PC-9 (cell line): ENCODE results near the gene FAM168A. TPM values are rescaled to one million over a fixed set of nuclear protein-coding genes. Genes with fewer than 3 reads are reported as not detected.

Experiments
- BruUV-seq: library from RNA; stranded (reverse); fragments of 400-500 nt; replicated peaks from 2 replicates; lab custom pipeline; 2021; lab: Mats Ljungman, UMichigan
- CTCF ChIA-PET: fragments of 300-600 bp; sonication (Branson Sonifier 250); formaldehyde crosslinking; loops from one replicate; lab custom pipeline; 2022; ENCODE audit warnings: antibody characterized with exemption; lab: Charles Lee
- POLR2A ChIA-PET: fragments of 300-600 bp; sonication (Branson Sonifier 250); formaldehyde crosslinking; loops from one replicate; lab custom pipeline; 2022; ENCODE audit warnings: antibody characterized with exemption; ENCODE audit not compliant: unreplicated experiment; lab: Charles Lee
- DNase-seq, 2 experiments: peaks; one replicate each; pipeline versions ENCODE4 v3.0.0 to v3.0.0-alpha.2; 2015 to 2022; ENCODE audit warnings: mixed read lengths in 1 of 2
- H2AFZ ChIP-seq: fragments of 200-600 bp; sonication (generic); 2 replicates; pipeline ENCODE4 v1.8.1; 2017; ENCODE audit warnings: antibody characterized with exemption
- H3F3A ChIP-seq: fragments of 200-600 bp; sonication (generic); 2 replicates; pipeline ENCODE4 v1.8.1; 2017; ENCODE audit warnings: antibody characterized with exemption, mild to moderate bottlenecking, low read depth; ENCODE audit not compliant: insufficient read depth
- H3K27ac ChIP-seq: fragments of 200-600 bp; sonication (generic); 2 replicates; pipeline ENCODE4 v1.6.1; 2016; ENCODE audit warnings: mixed run types
- H3K27me3 ChIP-seq: fragments of 200-600 bp; sonication (generic); 2 replicates; pipeline ENCODE4 v1.6.1; 2016; ENCODE audit warnings: low read depth, mixed run types; ENCODE audit not compliant: insufficient read depth
- H3K36me3 ChIP-seq: fragments of 200-600 bp; sonication (generic); 2 replicates; pipeline ENCODE4 v1.6.1; 2016; ENCODE audit warnings: low read depth, mixed run types
- H3K4me1 ChIP-seq: fragments of 200-600 bp; sonication (generic); replicated peaks from 2 replicates; pipeline ENCODE4 v1.6.1; 2016; ENCODE audit warnings: mixed run types; ENCODE audit not compliant: insufficient read depth
- H3K4me2 ChIP-seq: fragments of 200-600 bp; sonication (generic); 2 replicates; pipeline ENCODE4 v1.6.1; 2017; ENCODE audit warnings: mixed run types
- H3K4me3 ChIP-seq: fragments of 200-600 bp; sonication (generic); 2 replicates; pipeline ENCODE4 v1.6.1; 2016; ENCODE audit warnings: mixed run types
- H3K79me2 ChIP-seq: fragments of 200-600 bp; sonication (generic); 2 replicates; pipeline ENCODE4 v1.6.1; 2017; ENCODE audit warnings: low read depth, mixed run types
- H3K9me2 ChIP-seq: fragments of 200-600 bp; sonication (generic); 2 replicates; pipeline ENCODE4 v1.8.1; 2017; ENCODE audit warnings: mild to moderate bottlenecking; ENCODE audit not compliant: insufficient read depth
- H3K9me3 ChIP-seq: fragments of 200-600 bp; sonication (generic); 2 replicates; pipeline ENCODE4 v1.8.1; 2016; ENCODE audit warnings: low read depth; ENCODE audit not compliant: insufficient read depth
- H4K20me1 ChIP-seq: fragments of 200-600 bp; sonication (generic); 2 replicates; pipeline ENCODE4 v1.8.1; 2017; ENCODE audit not compliant: insufficient read depth
- CTCF ChIP-seq: fragments of 200-600 bp; sonication (generic); conservative IDR thresholded peaks from 2 replicates; pipeline ENCODE4 v1.6.1; 2017; ENCODE audit warnings: mixed run types, antibody characterized with exemption, mild to moderate bottlenecking, moderate library complexity
- EZH2 ChIP-seq: fragments of 200-600 bp; sonication (generic); IDR thresholded peaks from 2 replicates; pipeline ENCODE4 v1.8.0; 2017; ENCODE audit warnings: antibody characterized with exemption, low read depth
- intact Hi-C: fragments of 100-400 bp; cut with micrococcal nuclease; formaldehyde crosslinking; loops from one replicate; pipeline ENCODE4 v1.10.0; 2022; ENCODE audit not compliant: unreplicated experiment
- total RNA-seq: library from RNA; stranded (reverse); gene quantifications from 2 replicates; pipeline ENCODE4 v1.2.3, GENCODE V29; 2021

The FAM168A gene
- total RNA-seq, 1 experiment from 2014 or later = 51.2 TPM

GRCh38 chr11:73401924-73402833, 195.7 kb downstream of the FAM168A start:
- CTCF ChIA-PET = interaction anchor here (0.7 kb wide), 1 partner anchor 747 kb away, joined by 3 read pairs; no protein-coding TSS in a partner anchor
- DNase-seq = no peak
- H3K36me3 ChIP-seq = no peaks in the 10 kb centered on the region
- H2AFZ ChIP-seq = no peak overlapping the region
- H3K4me3 ChIP-seq = no peak overlapping the region
- H3F3A ChIP-seq = no peaks in the 10 kb centered on the region
- TF ChIP-seq EZH2 = no peak
- H3K79me2 ChIP-seq = no peaks in the 10 kb centered on the region
- no peaks in the 10 kb centered on the region for H3K9me3 ChIP-seq
- no peaks in the 10 kb centered on the region for H4K20me1 ChIP-seq
- intact Hi-C loops = no loop called here
- H3K4me1 ChIP-seq = no peaks in the 10 kb centered on the region
- H3K9me2 ChIP-seq = no peaks in the 10 kb centered on the region
- BruUV-seq = no TSS peak
- H3K27me3 ChIP-seq = no peaks in the 10 kb centered on the region
- no peak overlapping the region for H3K4me2 ChIP-seq
- POLR2A ChIA-PET = no interaction called here
- H3K27ac ChIP-seq = no peak overlapping the region

- Histone ChIP-seq H3F3A (no peaks in the 10 kb centered on the region), H3K4me1 (no peaks in the 10 kb centered on the region), H3K79me2 (no peaks in the 10 kb centered on the region), H3K9me2 (no peaks in the 10 kb centered on the region), H4K20me1 (no peaks in the 10 kb centered on the region), H3K4me2 (no peak overlapping the region), H3K36me3 (no peaks in the 10 kb centered on the region), H2AFZ (no peak overlapping the region), H3K4me3 (no peak overlapping the region), H3K27me3 (no peaks in the 10 kb centered on the region), H3K27ac (no peak overlapping the region), H3K9me3 (no peaks in the 10 kb centered on the region)
- no peak for DNase-seq
- POLR2A ChIA-PET = interaction anchor here (0.5 kb wide), 1 partner anchor 225 kb away, joined by 3 read pairs; no protein-coding TSS in a partner anchor
- no TSS peak for BruUV-seq
- CTCF ChIA-PET = interaction anchor here (0.6 to 0.7 kb wide), 2 partner anchors 268 to 746 kb away, joined by 3 read pairs; no protein-coding TSS in a partner anchor
- TF ChIP-seq EZH2 (no peak), CTCF (no peak)
- intact Hi-C loops = no loop called here
Observed at GRCh38 chr11:73401217-73401923, 196.5 kb downstream of the FAM168A start.

GRCh38 chr11:73400293-73400692, 197.6 kb downstream of the FAM168A start:
- DNase-seq = no peak
- H3K79me2 ChIP-seq = no peaks in the 10 kb centered on the region
- H3K36me3 ChIP-seq = no peaks in the 10 kb centered on the region
- H3K4me2 ChIP-seq = no peak overlapping the region
- intact Hi-C loops = no loop called here
- no peak overlapping the region for H3K27ac ChIP-seq
- no peaks in the 10 kb centered on the region for H3K4me1 ChIP-seq
- no peaks in the 10 kb centered on the region for H3K9me3 ChIP-seq
- no peaks in the 10 kb centered on the region for H3K9me2 ChIP-seq
- H2AFZ ChIP-seq = no peak overlapping the region
- TF ChIP-seq CTCF = no peak
- no peak for TF ChIP-seq EZH2
- ChIA-PET POLR2A (no interaction called here), CTCF (no interaction called here)
- BruUV-seq = no TSS peak
- H3K27me3 ChIP-seq = no peaks in the 10 kb centered on the region
- no peak overlapping the region for H3K4me3 ChIP-seq
- H4K20me1 ChIP-seq = no peaks in the 10 kb centered on the region
- H3F3A ChIP-seq = no peaks in the 10 kb centered on the region
